Sigmoid colon (tissue), 7 donors: ENCODE measurements around the gene CCDC194. TPM values are rescaled to one million over a fixed set of nuclear protein-coding genes. Genes with fewer than 3 reads are reported as not detected.

Experiments
- DNase-seq: peaks from one replicate; pipeline ENCODE4 v3.0.0-alpha.2; 2019
- H3K27ac ChIP-seq, 4 donors: fragments of 200-600 bp; sonication (generic); one replicate each; pipeline ENCODE4 v1.5.1; 2016 to 2019; ENCODE audit warnings: mild to moderate bottlenecking in 1 of 4
- H3K27me3 ChIP-seq, 3 donors: fragments of 200-600 bp; sonication (generic); one replicate each; pipeline ENCODE4 v1.5.1; 2019; ENCODE audit warnings: mild to moderate bottlenecking in 1 of 3
- H3K36me3 ChIP-seq, 4 donors: fragments of 200-600 bp; sonication (generic); one replicate each; pipeline ENCODE4 v1.5.1; 2016 to 2019
- H3K4me1 ChIP-seq, 4 donors: fragments of 200-600 bp; sonication (generic); one replicate each; pipeline ENCODE4 v1.5.1; 2017 to 2019
- H3K4me3 ChIP-seq, 4 donors: fragments of 200-600 bp; sonication (generic); one replicate each; pipeline ENCODE4 v1.5.1; 2017 to 2019; ENCODE audit warnings: mild to moderate bottlenecking in 2 of 4, moderate library complexity in 1 of 4
- H3K9me3 ChIP-seq, 4 donors: fragments of 200-600 bp in 3 of 4; sonication (generic) in 3 of 4; one replicate each; pipeline versions ENCODE4 v1.5.1 to v1.6.1; 2013 to 2019
- CTCF ChIP-seq, 4 experiments: fragments of 450-650 bp in 3 of 4; fragments of 200-600 bp in 1 of 4; IDR thresholded peaks; one replicate each; pipeline ENCODE4 v1.5.1; 2016 to 2019; ENCODE audit warnings: antibody characterized with exemption in 4 of 4, mild to moderate bottlenecking in 3 of 4, moderate library complexity in 2 of 4
- EP300 ChIP-seq, 4 donors: sonication (generic); formaldehyde crosslinking; IDR thresholded peaks; one replicate each; pipeline ENCODE4 v1.6.1; 2017; ENCODE audit warnings: antibody characterized with exemption in 4 of 4
- POLR2A ChIP-seq, 2 donors: fragments of 450-650 bp; IDR thresholded peaks; one replicate each; pipeline ENCODE4 v1.6.1; 2016; ENCODE audit warnings: antibody characterized with exemption in 2 of 2, mild to moderate bottlenecking in 2 of 2, moderate library complexity in 2 of 2
- POLR2AphosphoS5 ChIP-seq, 4 donors: sonication (generic); formaldehyde crosslinking; IDR thresholded peaks; one replicate each; pipeline ENCODE4 v1.6.1; 2017; ENCODE audit warnings: antibody characterized with exemption in 4 of 4
- WGBS, 2 donors: extraction: QIAGEN DNeasy Blood & Tissue Kit; methylation state at CpG; one replicate each; pipeline ENCODE4 v1.1.7; 2013; 5-methylcytosine and 5-hydroxymethylcytosine counted together
- intact Hi-C: fragments of 100-400 bp; cut with DNase I; formaldehyde crosslinking; loops from one replicate; pipeline ENCODE4 v1.15.1; 2023
- polyA plus RNA-seq, 3 donors: library from polyadenylated mRNA; stranded (reverse); fragments of 200-250 nt; gene quantifications; one replicate each; pipeline ENCODE4 v1.2.3, GENCODE V29; 2013
- total RNA-seq, 4 donors: library from RNA; depleted of rRNA; stranded (reverse); fragments of >200 nt; gene quantifications; one replicate each; pipeline ENCODE4 v1.1.0, GENCODE V29; 2016
- donor health status: healthy with polysubstance abuse.
- donor health status: Bipolar disorder and iron deficiency.
- donor health status: healthy.

Gene CCDC194
- total and polyA plus RNA-seq, 7 donors = 0.35 to 4.4 TPM; not detected in 5

GRCh38 chr19:17404015-17404414 is 10.0 kb upstream of the CCDC194 start:
- Histone ChIP-seq H3K9me3 (no peaks in the 10 kb centered on the region), H3K27me3 (no peaks in the 10 kb centered on the region), H3K4me1 (peaks cover 0 to 50% (median 29%) of the 10 kb centered on the region in 4 donors), H3K27ac (peak overlapping the region in 3 of 4 donors; percentile 72 to 84 (median 78)), H3K4me3 (peak overlapping the region in 3 of 4 donors; percentile 40 to 50 (median 48)), H3K36me3 (peaks cover 0 to 18% (median 0%) of the 10 kb centered on the region in 4 donors)
- intact Hi-C loops = no loop called here
- TF ChIP-seq POLR2A (IDR thresholded peaks at IDR 0.05) (no peak), EP300 (IDR thresholded peaks at IDR 0.05) (no peak), CTCF (IDR thresholded peaks at IDR 0.05) (no peak), POLR2AphosphoS5 (IDR thresholded peaks at IDR 0.05) (no peak)
- DNase-seq = no peak
- 66 to 88% methylated on average over 6 of the region's 6 CpGs for WGBS, 2 donors

- intact Hi-C loops = no loop called here
- Histone ChIP-seq H3K27me3 (no peaks in the 10 kb centered on the region), H3K9me3 (no peaks in the 10 kb centered on the region), H3K27ac (peak overlapping the region in 3 of 4 donors; percentile 72 to 84 (median 78)), H3K36me3 (peaks cover 0 to 18% (median 0%) of the 10 kb centered on the region in 4 donors), H3K4me3 (peak overlapping the region in 3 of 4 donors; percentile 40 to 50 (median 48)), H3K4me1 (peaks cover 0 to 50% (median 29%) of the 10 kb centered on the region in 4 donors)
- whole genome bisulfite sequencing, 2 donors = 55 to 60% methylated on average over 35 of the region's 36 CpGs
- TF ChIP-seq POLR2A (IDR thresholded peaks at IDR 0.05) = no peak
- no peak for TF ChIP-seq POLR2AphosphoS5 (IDR thresholded peaks at IDR 0.05)
- no peak for TF ChIP-seq EP300 (IDR thresholded peaks at IDR 0.05)
- TF ChIP-seq CTCF (IDR thresholded peaks at IDR 0.05) = no peak
- DNase-seq = no peak
Observed at GRCh38 chr19:17402982-17403855, 9.2 kb upstream of the CCDC194 start.

- Histone ChIP-seq H3K9me3 (no peaks in the 10 kb centered on the region), H3K4me1 (peaks cover 0 to 38% (median 25%) of the 10 kb centered on the region in 4 donors), H3K4me3 (no peak overlapping the region), H3K27ac (no peak overlapping the region), H3K36me3 (peaks cover 0 to 18% (median 0%) of the 10 kb centered on the region in 4 donors), H3K27me3 (no peaks in the 10 kb centered on the region)
- intact Hi-C loops = no loop called here
- 89 to 93% methylated on average over 6 of the region's 6 CpGs for WGBS, 2 donors
- TF ChIP-seq POLR2AphosphoS5 (IDR thresholded peaks at IDR 0.05) (no peak), POLR2A (IDR thresholded peaks at IDR 0.05) (no peak), CTCF (IDR thresholded peaks at IDR 0.05) (no peak), EP300 (IDR thresholded peaks at IDR 0.05) (no peak)
- DNase-seq = no peak
Observed at GRCh38 chr19:17401628-17402027, 7.6 kb upstream of the CCDC194 start.

- WGBS, 2 donors = 67 to 74% methylated on average over 8 of the region's 8 CpGs
- H3K27me3 ChIP-seq = peaks cover 0 to 13% (median 3%) of the 10 kb centered on the region in 3 donors
Observed at GRCh38 chr19:17398902-17399527, 5.0 kb upstream of the CCDC194 start.

More at GRCh38 chr19:17398902-17399527, 5.0 kb upstream of the CCDC194 start:
- intact Hi-C loops = no loop called here
- H3K9me3 ChIP-seq = no peaks in the 10 kb centered on the region
- no peak overlapping the region for H3K27ac ChIP-seq
- no peak for DNase-seq
- H3K4me3 ChIP-seq = no peak overlapping the region
- TF ChIP-seq POLR2AphosphoS5 (IDR thresholded peaks at IDR 0.05) (no peak), EP300 (IDR thresholded peaks at IDR 0.05) (no peak), POLR2A (IDR thresholded peaks at IDR 0.05) (no peak)
- H3K36me3 ChIP-seq = peaks cover 0 to 18% (median 0%) of the 10 kb centered on the region in 4 donors
- peaks cover 0 to 21% (median 3%) of the 10 kb centered on the region in 4 donors for H3K4me1 ChIP-seq
